Astrocyte (in vitro differentiated cells and primary cell): ENCODE data around the gene PDIA5.

Source experiments
- CTCF ChIP-seq: IDR thresholded peaks from 2 replicates; pipeline ENCODE4 v1.5.1; 2011; ENCODE audit warnings: low read depth, mild to moderate bottlenecking, inconsistent platforms, low read length, moderate library complexity; ENCODE audit not compliant: insufficient read depth
- EZH2 ChIP-seq: IDR thresholded peaks from 2 replicates; pipeline ENCODE4 v1.6.1; 2012; ENCODE audit warnings: mild to moderate bottlenecking, low read length, inconsistent platforms; ENCODE audit not compliant: insufficient read depth

GRCh38 chr3:123130079-123130750 lies 63.4 kb downstream of the PDIA5 start:
- TF ChIP-seq CTCF (no peak), EZH2 (no peak)
